IPS-20b (cell line): Measurements from ENCODE around the gene IQSEC3.
"Not testable (repeated sequence)": the region's sequence is repeated elsewhere in the genome, so short reads cannot be mapped to it uniquely, and the experiment has no call there.

ENCODE experiments used
- H3K27ac ChIP-seq: one replicate; pipeline ENCODE4 v1.5.1; 2013; ENCODE audit warnings: low read length
- H3K27me3 ChIP-seq: 2 replicates; pipeline ENCODE4 v1.6.1; 2013; ENCODE audit warnings: mild to moderate bottlenecking, low read length, inconsistent platforms; ENCODE audit not compliant: insufficient read depth
- H3K36me3 ChIP-seq: 2 replicates; pipeline ENCODE4 v1.6.1; 2013; ENCODE audit warnings: low read depth, mild to moderate bottlenecking, inconsistent platforms, low read length, moderate library complexity; ENCODE audit not compliant: insufficient read depth
- H3K4me1 ChIP-seq: 2 replicates; pipeline ENCODE4 v1.6.1; 2013; ENCODE audit warnings: mild to moderate bottlenecking, control low read depth, inconsistent platforms, low read length, moderate library complexity; ENCODE audit not compliant: insufficient read depth
- H3K4me3 ChIP-seq: 2 replicates; pipeline ENCODE4 v1.5.1; 2013; ENCODE audit warnings: mild to moderate bottlenecking, low read length, inconsistent platforms
- H3K9ac ChIP-seq: 2 replicates; pipeline ENCODE4 v1.6.1; 2013; ENCODE audit warnings: low read depth, mild to moderate bottlenecking, inconsistent platforms, low read length, moderate library complexity
- H3K9me3 ChIP-seq: 2 replicates; pipeline ENCODE4 v1.6.1; 2013; ENCODE audit warnings: mild to moderate bottlenecking, low read depth, low read length, inconsistent platforms; ENCODE audit not compliant: insufficient read depth

IQSEC3 gene

GRCh38 chr12:118591-118990, 52.0 kb downstream of the IQSEC3 start:
- H3K4me1 ChIP-seq = no peaks in the 10 kb centered on the region
- no peak overlapping the region for H3K27ac ChIP-seq
- H3K9ac ChIP-seq = no peak overlapping the region
- H3K4me3 ChIP-seq = no peak overlapping the region
- no peaks in the 10 kb centered on the region for H3K9me3 ChIP-seq
- H3K36me3 ChIP-seq = no peaks in the 10 kb centered on the region
- H3K27me3 ChIP-seq = no peaks in the 10 kb centered on the region

DNA sequence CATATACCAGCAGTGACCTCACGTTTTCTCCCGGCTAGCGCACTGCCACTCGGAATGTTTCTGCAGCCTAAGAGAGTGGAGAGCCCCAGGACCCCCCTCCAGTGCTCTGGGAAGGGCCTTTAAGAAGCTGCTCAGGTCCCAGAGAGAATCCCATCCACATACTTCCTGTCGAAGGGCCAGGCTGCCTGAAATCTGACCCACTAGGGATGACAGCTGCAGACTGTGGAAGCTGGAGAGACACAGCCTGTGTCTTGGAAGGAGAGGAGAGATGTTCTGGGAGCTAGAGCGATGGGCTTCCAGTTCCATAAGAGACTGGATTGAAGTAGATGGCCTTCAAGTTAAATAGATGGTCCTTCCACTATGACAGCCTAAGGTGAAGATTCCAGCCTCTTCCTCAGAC, 54.4 kb downstream of the IQSEC3 start:
- H3K36me3 ChIP-seq = no peaks in the 10 kb centered on the region
- no peaks in the 10 kb centered on the region for H3K9me3 ChIP-seq
- H3K4me3 ChIP-seq = no peak overlapping the region
- H3K27ac ChIP-seq = no peak overlapping the region
- no peaks in the 10 kb centered on the region for H3K27me3 ChIP-seq
- no peaks in the 10 kb centered on the region for H3K4me1 ChIP-seq
- H3K9ac ChIP-seq = no peak overlapping the region

GRCh38 chr12:121647-122046, 55.1 kb downstream of the IQSEC3 start:
- no peak overlapping the region for H3K27ac ChIP-seq
- no peak overlapping the region for H3K4me3 ChIP-seq
- no peaks in the 10 kb centered on the region for H3K36me3 ChIP-seq
- no peak overlapping the region for H3K9ac ChIP-seq
- no peaks in the 10 kb centered on the region for H3K27me3 ChIP-seq
- H3K9me3 ChIP-seq = no peaks in the 10 kb centered on the region
- H3K4me1 ChIP-seq = no peaks in the 10 kb centered on the region

GRCh38 chr12:125075-125474, 58.5 kb downstream of the IQSEC3 start:
- Histone ChIP-seq H3K36me3 (no peaks in the 10 kb centered on the region), H3K27ac (no peak overlapping the region), H3K27me3 (no peaks in the 10 kb centered on the region), H3K9me3 (no peaks in the 10 kb centered on the region), H3K9ac (no peak overlapping the region), H3K4me1 (no peaks in the 10 kb centered on the region), H3K4me3 (no peak overlapping the region)

GRCh38 chr12:125566-125965, 59.0 kb downstream of the IQSEC3 start:
- Histone ChIP-seq H3K27ac (no peak overlapping the region), H3K36me3 (no peaks in the 10 kb centered on the region), H3K27me3 (no peaks in the 10 kb centered on the region), H3K4me1 (no peaks in the 10 kb centered on the region), H3K4me3 (no peak overlapping the region), H3K9me3 (no peaks in the 10 kb centered on the region), H3K9ac (no peak overlapping the region)

- Histone ChIP-seq H3K27me3 (no peaks in the 10 kb centered on the region), H3K4me1 (no peaks in the 10 kb centered on the region)
These were observed 61.5 kb downstream of the IQSEC3 start for GRCh38 chr12:128079-128478.

GRCh38 chr12:129001-129400, 62.4 kb downstream of the IQSEC3 start:
- no peaks in the 10 kb centered on the region for H3K4me1 ChIP-seq
- H3K27me3 ChIP-seq = no peaks in the 10 kb centered on the region
- no peaks in the 10 kb centered on the region for H3K36me3 ChIP-seq
- no peak overlapping the region for H3K4me3 ChIP-seq
- no peak overlapping the region for H3K9ac ChIP-seq
- no peak overlapping the region for H3K27ac ChIP-seq
- H3K9me3 ChIP-seq = no peaks in the 10 kb centered on the region

More at GRCh38 chr12:128079-128478, 61.5 kb downstream of the IQSEC3 start:
- Histone ChIP-seq H3K9me3 (no peaks in the 10 kb centered on the region), H3K36me3 (no peaks in the 10 kb centered on the region), H3K27ac (no peak overlapping the region), H3K4me3 (no peak overlapping the region), H3K9ac (no peak overlapping the region)

GRCh38 chr12:130519-130918, 64.0 kb downstream of the IQSEC3 start:
- Histone ChIP-seq H3K4me1 (no peaks in the 10 kb centered on the region), H3K4me3 (no peak overlapping the region), H3K9ac (no peak overlapping the region), H3K36me3 (no peaks in the 10 kb centered on the region), H3K9me3 (no peaks in the 10 kb centered on the region), H3K27me3 (no peaks in the 10 kb centered on the region), H3K27ac (no peak overlapping the region)

- Histone ChIP-seq H3K27ac (no peak overlapping the region), H3K9me3 (no peaks in the 10 kb centered on the region)
These were observed 64.4 kb downstream of the IQSEC3 start for GRCh38 chr12:131008-131407.

GRCh38 chr12:131732-132495, 65.3 kb downstream of the IQSEC3 start:
- Histone ChIP-seq H3K4me3 (no peak overlapping the region), H3K27ac (no peak overlapping the region), H3K9ac (no peak overlapping the region), H3K4me1 (no peaks in the 10 kb centered on the region), H3K27me3 (peaks cover 5% of the 10 kb centered on the region), H3K9me3 (no peaks in the 10 kb centered on the region), H3K36me3 (no peaks in the 10 kb centered on the region)

More at GRCh38 chr12:131008-131407, 64.4 kb downstream of the IQSEC3 start:
- no peak overlapping the region for H3K9ac ChIP-seq
- H3K27me3 ChIP-seq = no peaks in the 10 kb centered on the region
- H3K36me3 ChIP-seq = no peaks in the 10 kb centered on the region
- H3K4me3 ChIP-seq = no peak overlapping the region
- H3K4me1 ChIP-seq = no peaks in the 10 kb centered on the region

GRCh38 chr12:133616-134232, 67.2 kb downstream of the IQSEC3 start:
- H3K27ac ChIP-seq, H3K4me3 ChIP-seq, H3K4me1 ChIP-seq, H3K9ac ChIP-seq, H3K36me3 ChIP-seq, H3K9me3 ChIP-seq: not testable (repeated sequence)
- H3K27me3 ChIP-seq = peaks cover 20% of the 10 kb centered on the region

GRCh38 chr12:135138-135537, 68.6 kb downstream of the IQSEC3 start:
- Histone ChIP-seq H3K36me3 (no peaks in the 10 kb centered on the region), H3K4me3 (no peak overlapping the region), H3K27ac (no peak overlapping the region), H3K4me1 (peaks cover 10% of the 10 kb centered on the region; the same call in 1 of the 2 replicates), H3K27me3 (peaks cover 35% of the 10 kb centered on the region), H3K9me3 (no peaks in the 10 kb centered on the region), H3K9ac (no peak overlapping the region)
